GM12801 (cell line): ENCODE measurements around the gene MAP2K5.

Source experiments
- TF ChIP-seq, protein P1 (sequence below): IDR thresholded peaks from one replicate; pipeline ENCODE4 v1.5.1; 2011; ENCODE audit warnings: control low read depth; ENCODE audit not compliant: insufficient read length; ENCODE audit errors: extremely low read depth

The MAP2K5 gene

DNA sequence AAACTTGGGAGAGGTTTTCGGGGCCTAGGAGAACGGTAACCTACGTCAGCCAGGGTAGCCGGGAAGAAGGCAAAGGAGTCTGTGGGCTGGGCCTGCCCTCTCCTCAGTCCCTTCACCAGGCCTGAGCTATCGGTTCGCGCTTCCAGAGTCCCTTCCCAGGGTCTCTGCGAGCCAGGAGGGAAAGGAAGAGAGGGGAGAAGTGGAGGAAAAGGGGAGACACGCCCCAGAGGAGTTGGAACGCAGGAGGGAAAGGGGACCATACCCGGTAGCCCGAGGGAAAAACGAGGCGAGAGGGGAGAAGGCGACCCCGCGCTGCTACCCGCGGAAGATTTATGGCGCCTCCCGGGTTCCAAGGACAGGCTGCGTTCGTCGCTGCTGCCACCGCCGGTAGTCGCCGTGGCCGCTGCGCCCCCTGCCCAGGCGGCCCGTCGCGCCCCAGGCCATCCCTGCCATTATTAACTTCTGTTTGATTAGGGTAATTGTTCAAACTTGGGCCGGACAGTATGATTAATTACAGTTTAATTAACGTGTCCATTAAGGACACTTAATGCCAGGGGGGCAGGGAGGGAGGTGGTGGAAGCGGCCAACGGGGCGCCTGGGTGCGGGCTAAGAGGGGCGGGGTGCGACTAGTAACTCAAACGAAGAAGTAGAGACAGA, 279.4 kb downstream of the MAP2K5 start:
- TF ChIP-seq, protein P1, sequence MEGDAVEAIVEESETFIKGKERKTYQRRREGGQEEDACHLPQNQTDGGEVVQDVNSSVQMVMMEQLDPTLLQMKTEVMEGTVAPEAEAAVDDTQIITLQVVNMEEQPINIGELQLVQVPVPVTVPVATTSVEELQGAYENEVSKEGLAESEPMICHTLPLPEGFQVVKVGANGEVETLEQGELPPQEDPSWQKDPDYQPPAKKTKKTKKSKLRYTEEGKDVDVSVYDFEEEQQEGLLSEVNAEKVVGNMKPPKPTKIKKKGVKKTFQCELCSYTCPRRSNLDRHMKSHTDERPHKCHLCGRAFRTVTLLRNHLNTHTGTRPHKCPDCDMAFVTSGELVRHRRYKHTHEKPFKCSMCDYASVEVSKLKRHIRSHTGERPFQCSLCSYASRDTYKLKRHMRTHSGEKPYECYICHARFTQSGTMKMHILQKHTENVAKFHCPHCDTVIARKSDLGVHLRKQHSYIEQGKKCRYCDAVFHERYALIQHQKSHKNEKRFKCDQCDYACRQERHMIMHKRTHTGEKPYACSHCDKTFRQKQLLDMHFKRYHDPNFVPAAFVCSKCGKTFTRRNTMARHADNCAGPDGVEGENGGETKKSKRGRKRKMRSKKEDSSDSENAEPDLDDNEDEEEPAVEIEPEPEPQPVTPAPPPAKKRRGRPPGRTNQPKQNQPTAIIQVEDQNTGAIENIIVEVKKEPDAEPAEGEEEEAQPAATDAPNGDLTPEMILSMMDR: no peak

DNA sequence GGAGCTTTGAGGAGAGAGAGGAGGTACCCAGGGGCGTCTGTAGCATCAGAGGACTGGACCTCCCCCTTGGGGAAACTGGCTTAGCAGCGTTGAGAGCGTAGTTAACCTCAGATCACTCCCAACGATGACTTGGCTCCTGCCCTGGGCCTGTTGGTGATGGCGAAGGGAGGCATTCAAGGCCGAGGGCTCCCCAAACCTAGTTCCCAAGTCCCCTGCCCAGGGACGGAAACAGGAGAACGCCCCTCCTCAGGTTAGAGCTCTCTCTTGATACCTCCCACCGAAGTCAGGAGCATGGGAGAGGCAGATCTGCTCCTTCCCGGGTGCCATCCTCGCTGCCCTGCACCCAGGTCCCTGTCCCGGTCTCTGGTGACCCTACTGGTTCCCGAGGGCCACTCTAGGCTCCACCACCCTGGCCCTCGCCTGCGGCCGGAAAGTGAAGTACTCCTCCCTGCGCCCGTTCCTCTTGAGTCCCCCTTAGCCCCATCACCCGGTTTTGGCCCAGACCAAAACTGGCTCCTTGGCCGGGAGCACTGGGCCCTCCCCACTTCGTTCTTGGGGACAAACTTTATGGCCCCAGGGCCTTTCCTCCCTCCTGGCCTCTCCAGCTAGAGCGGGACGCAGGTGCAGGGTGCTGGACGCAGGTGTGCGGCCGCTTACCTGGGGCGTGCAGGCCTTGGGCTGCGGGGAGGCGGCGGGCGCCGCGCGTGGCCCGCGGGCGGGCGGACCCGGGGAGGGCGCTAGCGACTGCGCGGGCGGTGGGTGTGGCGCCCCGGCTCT, 280.2 kb downstream of the MAP2K5 start:
- TF ChIP-seq, protein P1: no peak

DNA sequence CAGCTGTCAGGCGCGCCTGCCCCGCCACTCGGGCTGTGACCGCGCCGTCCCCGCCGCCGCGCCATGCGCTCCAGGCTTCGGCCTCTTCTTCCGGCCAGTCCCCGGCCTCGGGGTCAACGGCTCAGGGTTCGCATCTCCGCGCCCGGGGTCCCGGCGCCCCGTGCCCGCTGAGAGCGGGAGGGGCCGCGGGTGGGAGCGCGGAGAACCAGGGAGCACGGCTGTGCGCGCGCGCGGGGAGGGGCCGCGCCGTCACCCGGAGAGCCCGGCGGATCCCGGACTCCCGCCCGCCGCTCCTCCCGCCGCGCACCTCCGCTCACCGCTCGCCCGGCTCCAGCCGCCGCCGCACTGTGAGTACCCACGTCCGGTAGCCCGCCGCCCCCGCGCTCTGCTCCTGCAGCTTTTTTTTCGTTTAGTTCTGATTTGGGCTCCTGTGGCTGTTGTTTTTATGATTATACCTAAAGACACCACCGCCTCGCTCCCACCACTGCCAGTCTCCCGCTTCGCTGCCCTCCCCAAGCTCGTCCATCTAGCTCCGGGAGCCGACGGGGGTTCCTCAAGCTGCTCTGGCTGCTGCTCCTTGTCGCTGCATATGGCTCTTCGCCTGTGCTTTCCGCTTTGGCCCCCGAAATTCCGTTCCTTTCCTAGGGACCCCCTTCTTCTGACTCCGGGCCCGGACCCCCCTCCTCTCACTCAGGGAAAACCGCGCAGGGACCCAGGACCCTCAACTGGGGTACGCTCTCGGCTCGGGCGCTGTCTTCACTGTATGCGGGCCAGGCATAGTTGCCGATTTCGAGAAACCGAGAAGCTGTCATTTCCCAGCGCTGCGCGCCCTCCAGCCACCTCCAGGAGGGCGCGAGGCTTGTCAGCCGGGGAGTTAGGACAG, 281.1 kb downstream of the MAP2K5 start:
- TF ChIP-seq, protein P1: no peak

DNA sequence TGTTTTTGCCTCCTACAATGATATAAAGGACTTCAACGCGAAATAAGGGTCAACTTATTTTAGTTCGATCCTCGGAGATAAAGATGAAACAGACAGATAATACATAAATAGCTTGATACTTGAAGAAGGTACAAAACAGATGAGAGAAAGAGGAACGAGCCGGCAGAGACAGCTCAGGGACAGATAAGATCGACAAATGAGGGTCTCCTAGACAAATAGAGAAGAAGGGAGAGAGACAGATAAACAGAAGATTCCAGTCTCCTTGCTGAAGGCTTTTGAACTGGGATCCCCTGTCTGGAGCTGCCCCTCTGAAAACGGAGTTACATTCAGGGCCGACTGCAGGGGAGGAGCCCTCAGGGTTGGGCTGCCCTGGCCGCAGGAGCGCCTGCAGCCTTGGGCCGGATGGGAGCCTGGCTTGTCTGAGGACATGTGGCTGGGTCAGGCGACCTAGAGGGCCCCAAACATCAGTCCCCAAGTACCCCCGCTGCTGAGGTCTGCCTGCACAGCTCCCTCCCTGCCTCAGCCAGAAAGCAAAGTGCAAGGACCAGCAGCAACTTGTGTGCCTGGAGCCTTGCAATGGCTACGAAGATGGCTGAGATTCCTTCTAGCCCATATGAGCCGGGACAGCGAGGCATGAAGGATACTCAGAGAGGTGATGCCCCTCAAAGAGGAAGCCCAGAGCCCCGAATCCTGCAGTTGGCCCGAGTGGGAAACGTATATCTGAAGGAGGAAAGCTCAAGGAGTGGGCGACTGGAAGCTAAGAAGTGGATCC, 281.9 kb downstream of the MAP2K5 start:
- TF ChIP-seq, protein P1: no peak

DNA sequence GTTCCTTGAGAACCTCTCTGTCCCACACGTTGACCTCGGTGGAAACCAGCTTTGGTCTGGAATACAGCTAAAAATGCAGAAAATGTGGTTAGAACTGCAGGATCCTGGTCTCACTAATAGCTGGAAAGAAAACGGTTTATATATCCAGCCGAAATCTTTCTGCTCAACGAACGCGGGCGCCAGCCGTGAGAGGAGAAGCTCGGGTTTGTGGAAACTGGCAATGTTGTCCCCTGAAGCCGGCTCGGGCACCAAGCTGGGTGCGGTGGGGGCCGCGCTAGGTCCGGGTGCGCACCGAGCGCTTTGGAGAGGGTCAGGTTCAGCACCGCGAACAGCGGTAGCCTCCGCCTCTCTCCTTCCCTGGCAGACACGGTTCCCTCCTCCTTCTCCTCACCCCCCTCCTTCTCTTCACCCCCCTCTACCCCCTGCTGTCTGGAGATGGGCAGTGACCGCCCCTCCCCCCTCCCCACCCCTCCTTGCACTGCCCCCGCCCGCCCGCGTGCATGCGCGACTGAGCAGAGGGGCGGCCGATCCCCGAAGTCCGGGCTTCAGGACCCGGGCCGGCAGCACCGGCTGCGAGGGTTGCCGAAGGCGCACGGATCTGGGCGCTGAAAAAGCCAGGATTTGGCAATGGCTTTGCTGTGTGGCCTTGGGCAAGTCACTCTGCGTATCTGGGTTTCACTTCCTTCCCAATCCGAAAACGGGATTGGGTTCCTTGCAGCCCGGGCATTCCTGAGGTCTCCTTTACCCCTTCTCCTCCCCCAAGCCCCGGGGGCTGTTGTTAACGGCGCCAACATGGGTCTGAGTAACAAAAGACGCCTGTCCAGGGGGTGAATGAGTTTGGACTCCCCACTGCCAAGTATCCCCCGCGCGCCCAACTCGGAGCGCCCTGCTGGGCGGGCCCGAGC, 282.7 kb downstream of the MAP2K5 start, which contains the start of gene SKOR1:
Gene SKOR1, plus strand, starts transcription at position 534 of the 905 bp plus-strand sequence. Its CDS starts 94 bp downstream, at position 628.
- TF ChIP-seq, protein P1: no peak

DNA sequence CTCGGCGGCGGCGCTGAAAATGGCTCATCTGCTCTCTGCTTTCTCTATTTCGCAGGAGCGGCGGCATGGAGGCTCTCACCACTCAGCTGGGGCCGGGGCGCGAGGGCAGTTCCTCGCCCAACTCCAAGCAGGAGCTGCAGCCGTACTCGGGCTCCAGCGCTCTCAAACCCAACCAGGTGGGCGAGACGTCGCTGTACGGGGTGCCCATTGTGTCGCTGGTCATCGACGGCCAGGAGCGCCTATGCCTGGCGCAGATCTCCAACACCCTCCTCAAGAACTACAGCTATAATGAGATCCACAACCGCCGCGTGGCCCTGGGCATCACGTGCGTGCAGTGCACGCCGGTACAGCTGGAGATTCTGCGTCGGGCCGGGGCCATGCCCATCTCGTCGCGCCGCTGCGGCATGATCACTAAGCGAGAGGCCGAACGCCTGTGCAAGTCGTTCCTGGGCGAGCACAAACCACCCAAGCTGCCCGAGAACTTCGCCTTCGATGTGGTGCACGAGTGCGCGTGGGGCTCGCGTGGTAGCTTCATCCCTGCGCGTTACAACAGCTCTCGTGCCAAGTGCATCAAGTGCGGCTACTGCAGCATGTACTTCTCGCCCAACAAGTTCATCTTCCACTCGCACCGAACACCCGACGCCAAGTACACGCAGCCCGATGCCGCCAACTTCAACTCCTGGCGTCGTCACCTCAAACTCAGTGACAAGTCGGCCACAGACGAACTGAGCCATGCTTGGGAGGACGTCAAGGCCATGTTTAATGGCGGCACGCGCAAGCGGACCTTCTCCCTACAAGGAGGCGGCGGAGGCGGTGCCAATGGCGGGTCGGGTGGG, 283.6 kb downstream of the MAP2K5 start:
- TF ChIP-seq, protein P1: no peak
